GM19023 (cell line): ENCODE results near the gene EIF5B.
A peak's percentile ranks its signal among the peaks of the same experiment; 100 is the strongest.

Source experiments
- ATAC-seq: cut with Tn5 transposase; IDR thresholded peaks from one replicate; pipeline ENCODE4 v1.9.1; 2021; ENCODE audit warnings: mild to moderate bottlenecking, moderate library complexity; ENCODE audit not compliant: unreplicated experiment

EIF5B gene

DNA sequence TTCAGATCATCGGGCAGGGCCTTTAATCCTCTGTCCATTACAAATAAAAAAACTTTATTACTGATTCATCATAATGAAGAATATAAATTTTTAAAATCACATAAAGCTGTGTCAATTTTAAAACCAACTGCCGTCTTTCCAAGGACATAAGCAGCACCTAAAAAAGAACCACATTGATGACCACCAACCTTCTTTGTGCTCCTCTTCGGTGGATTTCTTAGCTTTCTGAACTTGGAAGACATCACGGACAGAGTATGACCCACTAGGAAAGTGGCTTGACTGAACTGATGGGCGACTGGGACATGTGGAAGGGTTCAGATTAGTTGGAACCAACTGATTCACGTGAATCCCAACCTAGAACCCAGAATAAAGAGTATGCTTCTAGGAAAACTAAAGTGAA, 68.9 kb downstream of the EIF5B start:
- no peak for ATAC-seq

GRCh38 chr2:99410276-99410675, 73.1 kb downstream of the EIF5B start:
- ATAC-seq: no peak

DNA sequence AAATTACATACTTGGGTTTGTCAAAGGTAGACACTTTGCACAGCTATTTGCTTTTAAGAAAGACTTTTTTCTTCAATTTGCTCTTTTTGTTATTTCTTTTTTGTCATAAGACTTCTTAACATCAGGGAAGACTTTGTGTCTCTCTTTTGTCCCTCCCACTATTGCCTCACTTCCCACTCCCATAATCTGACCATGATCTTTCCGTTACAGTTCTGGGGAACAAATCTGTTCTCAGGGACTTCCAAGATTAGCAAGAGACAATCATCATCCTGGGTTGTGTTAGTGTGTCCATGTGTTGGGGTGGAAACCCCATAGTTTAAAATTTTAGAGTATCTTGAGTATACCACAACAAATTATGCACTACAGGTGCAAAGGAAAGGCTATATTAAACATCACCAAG, 77.4 kb downstream of the EIF5B start:
- no peak for ATAC-seq

- ATAC-seq: no peak
Measured at GRCh38 chr2:99417396-99417795, 80.2 kb downstream of the EIF5B start.

DNA sequence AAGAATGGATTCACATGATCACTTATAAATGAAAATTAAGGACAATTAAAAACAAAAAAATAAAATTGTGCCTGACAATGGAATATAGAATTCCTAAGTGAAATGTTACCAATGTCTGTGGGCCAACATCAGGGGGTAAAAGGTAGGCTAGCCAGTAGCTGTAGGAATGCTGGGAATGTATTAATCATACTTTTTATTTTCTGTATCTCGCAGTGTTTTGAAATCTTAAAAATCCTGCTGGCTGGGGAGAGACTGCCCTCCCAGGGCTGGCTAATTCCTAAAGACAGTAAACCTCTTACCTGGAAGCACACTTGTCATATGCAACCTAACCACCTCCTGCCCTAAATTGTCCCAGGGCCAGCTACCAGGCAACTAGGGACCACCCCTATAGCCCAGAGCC, 82.8 kb downstream of the EIF5B start:
- ATAC-seq: no peak

DNA sequence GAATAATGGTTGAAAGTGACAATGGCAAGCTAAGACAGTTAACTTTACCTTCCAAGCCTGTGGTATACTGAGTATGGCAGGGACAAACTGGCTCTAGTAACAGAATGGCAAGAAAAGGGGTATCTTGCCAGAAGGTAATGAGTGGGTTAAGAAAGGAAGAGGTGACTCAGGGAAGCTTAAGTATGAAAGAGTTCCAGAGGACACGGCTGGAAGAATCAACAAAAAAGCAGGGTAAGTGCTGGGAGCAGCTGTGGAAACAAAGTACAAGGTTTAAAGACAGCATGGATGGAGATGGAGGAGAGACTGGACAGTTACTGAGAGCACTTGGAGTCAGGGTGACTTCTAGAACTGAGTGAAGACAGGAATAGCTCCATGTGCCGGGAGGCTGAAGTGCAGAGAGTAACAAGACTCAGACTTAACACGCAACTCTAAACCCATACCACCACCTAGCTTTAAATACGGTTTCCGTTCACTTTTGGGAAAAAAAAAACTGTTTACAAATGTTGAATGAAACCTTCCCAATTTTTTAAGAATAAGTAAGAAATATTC, 83.6 kb downstream of the EIF5B start:
- ATAC-seq: no peak

DNA sequence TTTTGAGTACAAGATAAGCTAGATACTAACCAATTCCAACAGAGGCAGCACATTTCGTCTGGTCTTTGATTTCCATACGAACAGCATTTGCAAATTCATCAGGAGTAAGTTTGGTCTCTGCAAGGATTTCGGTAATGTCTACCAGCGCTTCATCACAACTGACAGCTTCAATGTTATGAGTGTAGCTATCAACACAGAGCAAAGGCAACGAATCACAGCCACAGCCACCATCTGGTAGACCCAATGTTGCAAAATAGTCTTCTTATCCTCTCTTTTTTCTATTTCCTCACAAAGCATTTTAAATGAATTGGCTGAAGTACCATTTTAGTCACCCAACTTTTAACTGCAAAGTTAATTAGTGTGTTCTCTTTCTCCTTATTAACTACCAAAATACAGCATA, 84.3 kb downstream of the EIF5B start:
- ATAC-seq: no peak

DNA sequence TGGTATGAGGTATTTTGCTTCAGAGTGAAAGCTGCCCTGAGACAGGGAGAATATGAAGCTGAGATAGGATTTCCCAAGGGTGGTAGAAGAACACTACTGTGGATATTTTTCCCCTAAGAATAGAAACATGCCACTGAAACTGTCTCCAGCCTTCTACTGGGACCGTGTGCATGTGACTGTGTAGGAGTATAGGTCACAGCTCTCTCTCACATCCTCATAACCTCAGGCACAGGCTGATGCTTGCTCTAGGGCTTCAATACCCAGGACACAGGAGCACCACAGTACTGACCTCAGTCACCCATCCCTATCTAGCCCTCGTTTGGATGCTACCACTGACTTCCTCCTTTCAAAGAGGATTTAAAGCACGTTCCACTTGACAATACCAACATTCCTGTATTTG, 85.4 kb downstream of the EIF5B start:
- ATAC-seq: peak; percentile 63

DNA sequence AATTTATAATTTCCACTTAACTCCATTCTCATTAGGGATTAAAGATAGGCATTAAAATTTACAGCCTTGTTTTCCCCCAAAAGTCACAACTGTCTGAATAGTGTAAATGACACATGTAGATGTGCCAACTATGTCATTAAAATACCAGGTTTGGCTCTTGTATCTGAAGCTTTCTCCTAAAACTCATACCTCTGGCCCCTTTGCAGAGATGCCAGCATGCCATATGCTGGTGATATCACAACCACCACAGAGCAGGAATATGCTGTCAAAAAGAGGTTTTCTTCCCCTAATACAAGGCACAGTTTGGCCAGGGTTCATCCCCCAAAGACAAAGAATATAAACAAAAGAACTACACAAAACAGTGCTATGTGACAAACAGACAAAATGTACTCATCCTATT, 87.2 kb downstream of the EIF5B start:
- ATAC-seq: no peak

GRCh38 chr2:99425022-99425421, 87.8 kb downstream of the EIF5B start:
- no peak for ATAC-seq

- no peak for ATAC-seq
Measured at GRCh38 chr2:99430614-99431291, 93.6 kb downstream of the EIF5B start.

DNA sequence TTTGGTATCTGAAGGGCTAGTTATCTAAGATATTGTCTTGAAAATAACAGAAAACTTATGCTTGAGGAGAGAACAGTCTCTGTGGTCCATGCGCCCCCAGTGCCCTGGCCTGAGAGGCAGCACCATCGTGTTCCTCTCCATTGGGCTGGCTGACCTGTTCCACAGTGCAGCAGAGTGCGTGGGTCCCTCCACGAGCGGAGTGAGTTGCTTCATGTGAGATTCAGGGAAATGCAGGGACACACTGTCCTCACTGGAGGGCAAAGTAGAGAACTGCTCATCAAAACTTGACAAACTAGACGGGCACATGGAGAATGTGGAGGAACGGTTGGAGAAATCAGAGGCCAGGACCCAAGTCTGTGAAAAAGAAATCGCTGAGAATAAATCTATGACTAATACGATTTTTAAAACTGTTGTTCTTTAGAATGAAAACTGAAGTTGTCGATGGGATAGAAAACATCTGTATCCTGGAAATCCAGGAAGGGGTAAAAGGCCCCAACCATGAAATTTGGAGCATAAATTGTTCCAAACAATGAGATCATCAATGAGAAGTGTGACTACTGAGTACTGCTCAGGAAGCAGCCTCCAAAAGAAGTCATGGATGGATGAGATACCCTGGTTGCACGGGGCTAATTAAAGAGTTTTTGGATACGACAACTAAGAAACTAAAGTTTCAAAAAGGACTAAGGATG, 94.5 kb downstream of the EIF5B start:
- ATAC-seq: no peak

DNA sequence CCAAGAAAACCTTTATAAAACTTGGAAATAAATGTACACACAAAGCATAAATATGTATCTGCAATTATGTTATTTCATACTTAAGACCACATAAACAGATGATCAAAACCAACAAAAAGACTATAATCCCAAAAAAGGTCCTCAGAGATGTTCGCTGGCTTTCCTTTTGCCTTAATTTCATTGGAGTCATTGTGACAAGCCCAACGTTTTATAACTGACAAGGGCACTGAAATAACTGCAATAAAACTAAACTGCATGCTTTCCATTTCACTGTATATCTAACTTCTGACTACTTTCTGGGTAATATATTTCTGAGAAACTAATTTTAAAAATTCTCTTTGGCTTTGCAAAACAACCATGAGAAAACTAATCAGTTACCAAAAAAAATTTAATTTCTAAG, 96.2 kb downstream of the EIF5B start:
- no peak for ATAC-seq

- ATAC-seq: no peak
Measured at GRCh38 chr2:99436874-99437273, 99.7 kb downstream of the EIF5B start.

DNA sequence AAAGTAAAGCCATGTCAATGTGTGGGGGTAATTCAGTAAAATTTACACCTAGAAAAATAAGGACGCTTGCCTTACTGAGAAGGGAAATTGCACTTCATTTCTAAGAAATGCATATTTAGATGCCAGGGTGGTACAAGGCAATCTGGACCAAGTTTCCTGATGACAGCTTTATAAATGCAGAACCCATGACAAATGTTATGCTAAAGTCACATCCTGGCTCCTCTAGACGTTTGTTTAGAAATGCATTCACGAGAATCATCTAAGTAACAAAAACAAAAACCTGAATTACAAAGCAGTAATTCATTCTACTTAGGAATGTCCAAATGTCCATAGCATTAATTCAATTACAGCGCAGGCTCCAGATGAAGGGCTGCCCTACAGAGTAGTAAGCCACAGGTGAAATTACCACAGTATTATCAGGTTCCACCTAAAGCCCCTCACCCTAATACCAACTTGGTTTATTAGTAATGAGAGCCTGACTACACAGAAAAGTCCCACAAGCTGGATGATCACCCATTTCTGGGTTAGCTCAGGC, 102.8 kb downstream of the EIF5B start:
- no peak for ATAC-seq

DNA sequence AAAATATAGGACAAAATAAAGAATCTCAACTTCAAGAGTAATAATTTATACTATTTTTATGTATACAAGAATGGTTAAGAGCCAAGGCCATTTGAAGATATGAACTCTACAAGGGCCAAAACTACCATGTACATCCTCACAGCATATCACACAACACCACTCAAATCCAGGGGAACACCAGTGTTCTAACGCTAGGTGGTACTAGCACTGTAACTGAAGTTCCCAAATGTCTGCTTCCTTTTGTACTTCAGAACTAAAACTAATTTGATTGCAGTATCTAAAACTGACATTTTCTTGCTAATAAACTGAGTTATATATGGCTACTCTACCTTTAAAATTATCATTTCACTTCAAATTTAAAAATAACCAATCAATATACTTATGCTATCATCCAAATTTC, 105.6 kb downstream of the EIF5B start:
- no peak for ATAC-seq

DNA sequence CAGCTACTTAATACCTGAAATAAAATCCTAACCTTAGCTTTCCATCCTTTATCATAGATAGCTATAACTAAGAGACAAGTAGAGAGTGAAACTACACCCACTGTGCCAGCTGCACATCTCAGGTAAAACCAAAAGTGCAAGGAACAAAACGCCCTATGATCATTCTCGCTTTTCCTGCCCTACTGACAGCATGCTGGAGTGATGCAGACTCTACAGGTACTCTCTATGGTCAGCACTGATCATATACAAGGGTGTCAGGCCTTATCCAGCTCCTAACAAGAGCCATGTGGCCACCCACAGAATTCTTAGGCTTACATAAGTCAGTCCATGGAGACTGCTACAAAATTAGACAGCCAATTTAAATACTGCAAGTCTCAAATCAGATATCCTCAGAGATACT, 107.0 kb downstream of the EIF5B start:
- no peak for ATAC-seq

GRCh38 chr2:99445065-99445464, 107.9 kb downstream of the EIF5B start:
- no peak for ATAC-seq

- no peak for ATAC-seq
Measured at GRCh38 chr2:99448556-99448955, 111.4 kb downstream of the EIF5B start.

GRCh38 chr2:99450199-99450598, 113.0 kb downstream of the EIF5B start:
- ATAC-seq: no peak
